ENCODE measurements around the gene SLC6A7. TPM values are rescaled to one million over a fixed set of nuclear protein-coding genes. Genes with fewer than 3 reads are reported as not detected.
A peak's percentile ranks its signal among the peaks of the same experiment; 100 is the strongest.

Gene SLC6A7
- total and polyA plus RNA-seq, 8 donors: not detected

GRCh38 chr5:150236981-150237754 lies 47.3 kb downstream of the SLC6A7 start:
- no peak for ATAC-seq
- no peaks in the 10 kb centered on the region for H3K36me3 ChIP-seq
- no peak for TF ChIP-seq CTCF (IDR thresholded peaks at IDR 0.05)
- no peak overlapping the region for H3K4me3 ChIP-seq
- intact Hi-C loops (cut with DNase I): no loop called here
- 75 to 83% methylated on average over 15 of the region's 15 CpGs for WGBS, 2 donors
- no peaks in the 10 kb centered on the region for H3K27me3 ChIP-seq
- FAIRE-seq: no peak
- H3K27ac ChIP-seq: no peak overlapping the region
- no peaks in the 10 kb centered on the region for H3K9me3 ChIP-seq
- H3K4me1 ChIP-seq: no peaks in the 10 kb centered on the region
- DNase-seq: peak in 1 of 6 donors; percentile 17

GRCh38 chr5:150238646-150239045 lies 48.8 kb downstream of the SLC6A7 start:
- Histone ChIP-seq H3K4me1 (no peaks in the 10 kb centered on the region), H3K27ac (no peak overlapping the region), H3K27me3 (no peaks in the 10 kb centered on the region), H3K36me3 (no peaks in the 10 kb centered on the region), H3K9me3 (no peaks in the 10 kb centered on the region), H3K4me3 (no peak overlapping the region)
- DNase-seq (peak in 1 of 6 donors; percentile 39), FAIRE-seq (no peak), ATAC-seq (no peak)
- WGBS, 2 donors: 83 to 88% methylated on average over 10 of the region's 10 CpGs
- intact Hi-C loops (cut with DNase I): no loop called here
- TF ChIP-seq CTCF (IDR thresholded peaks at IDR 0.05): no peak

- WGBS, 2 donors: 87 to 92% methylated on average over 21 of the region's 21 CpGs
- no peaks in the 10 kb centered on the region for H3K9me3 ChIP-seq
- no peak for TF ChIP-seq CTCF (IDR thresholded peaks at IDR 0.05)
- no peak for FAIRE-seq
- no peaks in the 10 kb centered on the region for H3K27me3 ChIP-seq
- no peaks in the 10 kb centered on the region for H3K36me3 ChIP-seq
- DNase-seq: peak in 1 of 6 donors; percentile 29
- H3K4me1 ChIP-seq: no peaks in the 10 kb centered on the region
- intact Hi-C loops (cut with DNase I): no loop called here
- H3K27ac ChIP-seq: no peak overlapping the region
- ATAC-seq: no peak
- H3K4me3 ChIP-seq: no peak overlapping the region
Measured at GRCh38 chr5:150239099-150239793, 49.4 kb downstream of the SLC6A7 start.

GRCh38 chr5:150239794-150240122 lies 49.9 kb downstream of the SLC6A7 start:
- 75% methylated on average over 7 of the region's 7 CpGs for WGBS, 2 donors
- FAIRE-seq (no peak), ATAC-seq (no peak), DNase-seq (peak in 1 of 6 donors; percentile 33)
- H3K36me3 ChIP-seq: no peaks in the 10 kb centered on the region
- no peaks in the 10 kb centered on the region for H3K27me3 ChIP-seq
- no peak for TF ChIP-seq CTCF (IDR thresholded peaks at IDR 0.05)
- intact Hi-C loops (cut with DNase I): no loop called here
- no peaks in the 10 kb centered on the region for H3K9me3 ChIP-seq
- H3K4me1 ChIP-seq: no peaks in the 10 kb centered on the region
- no peak overlapping the region for H3K4me3 ChIP-seq
- no peak overlapping the region for H3K27ac ChIP-seq

Data from pancreas (tissue), 10 donors.